Activated naive CD8-positive, alpha-beta T cell treated with anti-CD3 and anti-CD28 coated beads, Interleukin-2, amount 50 U/mL, for 16 hours (primary cell): ENCODE results near the gene SINHCAF.
"Not testable (repeated sequence)": the region's sequence is repeated elsewhere in the genome, so short reads cannot be mapped to it uniquely, and the experiment has no call there.

Experiments
- DNase-seq: peaks from one replicate; pipeline ENCODE4 v3.0.0-alpha.2; 2020; ENCODE audit warnings: low read depth, low spot score

SINHCAF gene

GRCh38 chr12:31325877-31326631 is at the start of gene SINHCAF:
Gene SINHCAF, minus strand, starts transcription at chr12:31326150. Its CDS starts 27,946 bp downstream, at chr12:31298204.
- peak; percentile 98 for DNase-seq

GRCh38 chr12:31375422-31375821 is 49.5 kb upstream of the SINHCAF start:
- DNase-seq: not testable (repeated sequence)

- no peak for DNase-seq
Measured at GRCh38 chr12:31371256-31371620, 45.3 kb upstream of the SINHCAF start.

GRCh38 chr12:31370531-31371255 is 44.7 kb upstream of the SINHCAF start:
- DNase-seq: no peak

GRCh38 chr12:31369712-31370521 is 44.0 kb upstream of the SINHCAF start:
- DNase-seq: no peak

GRCh38 chr12:31368666-31369361 is 42.9 kb upstream of the SINHCAF start:
- no peak for DNase-seq

- no peak for DNase-seq
Measured at GRCh38 chr12:31366104-31366621, 40.2 kb upstream of the SINHCAF start.

GRCh38 chr12:31363831-31364230 is 37.9 kb upstream of the SINHCAF start:
- no peak for DNase-seq

GRCh38 chr12:31363416-31363809 is 37.5 kb upstream of the SINHCAF start:
- no peak for DNase-seq

GRCh38 chr12:31362759-31363415 is 36.9 kb upstream of the SINHCAF start:
- DNase-seq: no peak

GRCh38 chr12:31362115-31362758 is 36.3 kb upstream of the SINHCAF start:
- DNase-seq: no peak

GRCh38 chr12:31361730-31362114 is 35.8 kb upstream of the SINHCAF start:
- DNase-seq: no peak

- DNase-seq: no peak
Measured at GRCh38 chr12:31355747-31356107, 29.8 kb upstream of the SINHCAF start.

GRCh38 chr12:31353750-31354708 is 28.1 kb upstream of the SINHCAF start:
- DNase-seq: no peak

- no peak for DNase-seq
Measured at GRCh38 chr12:31346267-31346666, 20.3 kb upstream of the SINHCAF start.

GRCh38 chr12:31343139-31343538 is 17.2 kb upstream of the SINHCAF start:
- DNase-seq: no peak

GRCh38 chr12:31342286-31342685 is 16.3 kb upstream of the SINHCAF start:
- DNase-seq: no peak

GRCh38 chr12:31339831-31340622 is 14.1 kb upstream of the SINHCAF start:
- no peak for DNase-seq
